NT2/D1 (cell line): ENCODE results near the gene EMILIN1.

Experiments
- SUZ12 ChIP-seq: IDR thresholded peaks from 2 replicates; pipeline ENCODE4 v1.6.1; 2011; ENCODE audit not compliant: insufficient read length, insufficient read depth; ENCODE audit errors: extremely low read depth
- YY1 ChIP-seq: IDR thresholded peaks from 2 replicates; pipeline ENCODE4 v1.6.1; 2011; ENCODE audit not compliant: insufficient read length, insufficient read depth
- ZNF274 ChIP-seq: IDR thresholded peaks from 2 replicates; pipeline ENCODE4 v1.6.1; 2011; ENCODE audit warnings: mild to moderate bottlenecking, low read depth, low read length

DNA sequence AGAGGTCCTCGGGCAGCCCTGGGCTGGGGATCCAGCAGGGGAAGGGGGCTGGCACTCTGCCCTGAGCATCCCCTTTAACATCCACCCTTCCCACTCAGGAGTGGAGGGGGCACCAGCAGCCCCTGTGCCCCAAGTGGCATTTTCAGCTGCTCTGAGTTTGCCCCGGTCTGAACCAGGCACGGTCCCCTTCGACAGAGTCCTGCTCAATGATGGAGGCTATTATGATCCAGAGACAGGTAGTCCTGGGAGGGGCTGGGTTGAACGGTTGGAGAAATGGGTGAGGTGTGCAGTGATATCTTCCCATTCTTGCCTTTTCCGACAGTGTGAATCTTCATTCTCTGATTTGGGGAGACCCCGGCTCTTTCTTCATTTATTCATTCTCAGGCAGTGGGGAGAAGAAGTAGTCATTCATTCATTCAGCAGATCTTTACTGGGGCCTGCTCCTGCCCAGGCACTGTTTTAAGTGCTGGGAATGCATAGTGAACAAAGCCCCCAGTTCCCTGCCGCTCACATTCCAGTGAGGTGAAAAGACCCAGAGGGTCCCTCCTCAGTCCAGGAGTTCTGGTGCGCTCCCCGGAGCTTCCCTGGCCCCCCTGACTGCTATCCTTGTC is 6.8 kb downstream of the EMILIN1 start:
- TF ChIP-seq ZNF274 (no peak), YY1 (no peak), SUZ12 (no peak)
